Smooth muscle cell (in vitro differentiated cells): ENCODE measurements around the gene CASP6. TPM values are rescaled to one million over a fixed set of nuclear protein-coding genes. Genes with fewer than 3 reads are reported as not detected.

Experiments
- DNase-seq: peaks from one replicate; lab custom pipeline; 2025; ENCODE audit not compliant: unreplicated experiment; lab: John Stamatoyannopoulos, UW
- H2AFZ ChIP-seq: fragments of 200-600 bp; sonication (generic); 2 replicates; pipeline ENCODE4 v1.6.0; 2016; ENCODE audit warnings: antibody characterized with exemption, low read depth, mild to moderate bottlenecking
- H3F3A ChIP-seq: fragments of 200-600 bp; sonication (generic); 2 replicates; pipeline ENCODE4 v1.6.0; 2017; ENCODE audit warnings: antibody characterized with exemption, low read depth
- H3K27ac ChIP-seq: fragments of 200-600 bp; sonication (generic); 2 replicates; pipeline ENCODE4 v1.5.1; 2016; ENCODE audit warnings: low read depth, mild to moderate bottlenecking
- H3K27me3 ChIP-seq: fragments of 200-600 bp; sonication (generic); 2 replicates; pipeline ENCODE4 v1.6.1; 2016; ENCODE audit warnings: low read depth, mild to moderate bottlenecking
- H3K36me3 ChIP-seq: fragments of 200-600 bp; sonication (generic); 2 replicates; pipeline ENCODE4 v1.5.1; 2016; ENCODE audit warnings: low read depth
- H3K4me1 ChIP-seq: fragments of 200-600 bp; sonication (generic); 2 replicates; pipeline ENCODE4 v1.5.1; 2016; ENCODE audit warnings: low read depth
- H3K4me2 ChIP-seq: fragments of 200-600 bp; sonication (generic); 2 replicates; pipeline ENCODE4 v1.6.0; 2016; ENCODE audit warnings: mild to moderate bottlenecking
- H3K4me3 ChIP-seq: fragments of 200-600 bp; sonication (generic); 2 replicates; pipeline ENCODE4 v1.5.1; 2016; ENCODE audit warnings: mild to moderate bottlenecking
- H3K79me2 ChIP-seq: fragments of 200-600 bp; sonication (generic); 2 replicates; pipeline ENCODE4 v1.6.0; 2016; ENCODE audit warnings: low read depth, mild to moderate bottlenecking
- H3K9ac ChIP-seq: fragments of 200-600 bp; sonication (generic); 2 replicates; pipeline ENCODE4 v1.6.0; 2016; ENCODE audit warnings: low read depth
- H3K9me3 ChIP-seq: fragments of 200-600 bp; sonication (generic); replicated peaks from 2 replicates; pipeline ENCODE4 v1.5.1; 2016; ENCODE audit warnings: low read depth
- H4K20me1 ChIP-seq: fragments of 200-600 bp; sonication (generic); 2 replicates; pipeline ENCODE4 v1.6.0; 2016; ENCODE audit warnings: low read depth
- WGBS: methylation state at CpG from one replicate; pipeline ENCODE4 v1.1.7; 2016; ENCODE audit warnings: low lambda C conversion rate; 5-methylcytosine and 5-hydroxymethylcytosine counted together
- polyA plus RNA-seq: library from polyadenylated mRNA; unstranded; fragments of >200 nt; fragmentation: Nextera tagmentation; extraction: Ambion mirVana; gene quantifications from 2 replicates; pipeline ENCODE4 v1.2.1, GENCODE V29; 2016
- total RNA-seq: library from RNA; depleted of rRNA; stranded (reverse); fragments of >200 nt; gene quantifications from 2 replicates; pipeline ENCODE4 v1.2.3, GENCODE V29; 2014
- TF ChIP-seq, protein P1 (sequence below): fragments of 200-600 bp; sonication (generic); IDR thresholded peaks from 2 replicates; pipeline ENCODE4 v1.5.1; 2017; ENCODE audit warnings: borderline replicate concordance, mild to moderate bottlenecking, antibody characterized with exemption; ENCODE audit not compliant: insufficient read depth, poor library complexity, severe bottlenecking

Gene CASP6
- total and polyA plus RNA-seq, 2 experiments from 2014 or later = 31.2 to 34.8 TPM

DNA sequence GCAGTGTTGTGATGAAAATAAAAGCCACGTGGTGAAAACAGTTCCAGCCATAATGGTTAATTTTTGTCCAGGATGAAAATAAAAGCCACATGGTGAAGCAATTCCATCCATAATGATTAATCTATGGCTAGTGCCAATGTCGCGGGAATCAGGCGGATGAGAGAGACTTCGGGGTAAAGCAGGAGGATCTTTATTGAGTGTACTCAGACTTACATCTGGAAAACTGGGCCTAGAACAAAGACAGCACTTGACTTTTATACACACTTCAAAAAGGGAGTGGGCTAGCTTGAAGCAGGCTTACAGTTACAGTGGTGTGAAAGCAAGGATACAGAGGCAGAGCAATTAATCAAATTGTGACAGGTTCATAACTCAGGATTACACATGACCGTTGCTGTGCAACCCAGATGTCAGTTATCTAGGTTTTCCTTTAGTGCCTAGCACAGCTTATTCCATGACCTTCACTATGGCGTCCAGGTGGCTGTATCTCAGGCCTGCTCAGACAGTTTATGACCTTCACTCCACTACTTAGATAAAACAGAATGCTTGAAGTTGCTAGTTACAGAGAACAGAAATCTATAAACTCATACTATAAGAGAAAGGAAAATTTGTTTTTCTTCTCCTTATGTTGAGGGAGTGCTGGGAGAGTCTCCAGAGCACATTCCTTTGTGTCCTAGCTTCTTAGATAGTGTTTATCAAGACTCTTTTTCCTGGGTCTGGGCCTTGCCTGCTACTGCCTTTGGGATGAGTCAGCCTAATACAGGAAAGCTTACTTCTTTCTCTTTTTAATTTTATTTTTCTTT, 32.5 kb upstream of the CASP6 start:
- Histone ChIP-seq H3K4me2 (no peak overlapping the region), H3K27ac (peak overlapping the region; percentile 49), H3K79me2 (no peaks in the 10 kb centered on the region), H3K9ac (no peak overlapping the region), H2AFZ (peak overlapping the region; percentile 20), H4K20me1 (no peaks in the 10 kb centered on the region), H3K4me3 (no peak overlapping the region), H3K4me1 (peaks cover 2% of the 10 kb centered on the region), H3F3A (no peaks in the 10 kb centered on the region), H3K9me3 (no peaks in the 10 kb centered on the region), H3K36me3 (no peaks in the 10 kb centered on the region), H3K27me3 (no peaks in the 10 kb centered on the region)
- DNase-seq = no peak
- 33% methylated on average over 7 of the region's 7 CpGs for WGBS
- TF ChIP-seq, protein P1, sequence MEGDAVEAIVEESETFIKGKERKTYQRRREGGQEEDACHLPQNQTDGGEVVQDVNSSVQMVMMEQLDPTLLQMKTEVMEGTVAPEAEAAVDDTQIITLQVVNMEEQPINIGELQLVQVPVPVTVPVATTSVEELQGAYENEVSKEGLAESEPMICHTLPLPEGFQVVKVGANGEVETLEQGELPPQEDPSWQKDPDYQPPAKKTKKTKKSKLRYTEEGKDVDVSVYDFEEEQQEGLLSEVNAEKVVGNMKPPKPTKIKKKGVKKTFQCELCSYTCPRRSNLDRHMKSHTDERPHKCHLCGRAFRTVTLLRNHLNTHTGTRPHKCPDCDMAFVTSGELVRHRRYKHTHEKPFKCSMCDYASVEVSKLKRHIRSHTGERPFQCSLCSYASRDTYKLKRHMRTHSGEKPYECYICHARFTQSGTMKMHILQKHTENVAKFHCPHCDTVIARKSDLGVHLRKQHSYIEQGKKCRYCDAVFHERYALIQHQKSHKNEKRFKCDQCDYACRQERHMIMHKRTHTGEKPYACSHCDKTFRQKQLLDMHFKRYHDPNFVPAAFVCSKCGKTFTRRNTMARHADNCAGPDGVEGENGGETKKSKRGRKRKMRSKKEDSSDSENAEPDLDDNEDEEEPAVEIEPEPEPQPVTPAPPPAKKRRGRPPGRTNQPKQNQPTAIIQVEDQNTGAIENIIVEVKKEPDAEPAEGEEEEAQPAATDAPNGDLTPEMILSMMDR = no peak

DNA sequence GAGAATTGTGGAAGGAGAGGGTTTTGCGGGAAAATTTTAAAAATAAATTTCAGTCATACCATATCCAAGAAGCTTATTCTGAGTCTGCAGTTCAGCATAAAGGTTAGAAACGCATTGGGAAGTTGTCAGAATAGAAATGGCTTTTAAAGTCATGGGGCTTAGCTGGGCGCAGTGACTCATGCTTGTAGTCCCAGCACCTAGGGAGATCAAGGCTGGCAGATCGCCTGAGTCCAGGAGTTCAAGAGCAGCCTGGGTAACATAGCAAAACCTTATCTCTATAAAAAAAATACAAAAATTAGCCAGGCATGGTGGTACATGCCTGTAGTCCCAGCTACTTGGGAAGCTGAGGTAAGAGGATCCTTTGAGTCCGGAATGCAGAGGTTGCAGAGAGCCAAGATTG, 30.5 kb upstream of the CASP6 start:
- WGBS = 75% methylated on average over 5 of the region's 5 CpGs
- Histone ChIP-seq H3K9ac (no peak overlapping the region), H3K27ac (no peak overlapping the region), H2AFZ (no peak overlapping the region), H3K79me2 (peaks cover 5% of the 10 kb centered on the region), H3K36me3 (no peaks in the 10 kb centered on the region), H3K27me3 (no peaks in the 10 kb centered on the region), H4K20me1 (no peaks in the 10 kb centered on the region), H3F3A (peaks cover 3% of the 10 kb centered on the region), H3K4me3 (no peak overlapping the region), H3K4me2 (no peak overlapping the region), H3K4me1 (peaks cover 3% of the 10 kb centered on the region), H3K9me3 (no peaks in the 10 kb centered on the region)
- TF ChIP-seq, protein P1 = no peak
- DNase-seq = no peak

DNA sequence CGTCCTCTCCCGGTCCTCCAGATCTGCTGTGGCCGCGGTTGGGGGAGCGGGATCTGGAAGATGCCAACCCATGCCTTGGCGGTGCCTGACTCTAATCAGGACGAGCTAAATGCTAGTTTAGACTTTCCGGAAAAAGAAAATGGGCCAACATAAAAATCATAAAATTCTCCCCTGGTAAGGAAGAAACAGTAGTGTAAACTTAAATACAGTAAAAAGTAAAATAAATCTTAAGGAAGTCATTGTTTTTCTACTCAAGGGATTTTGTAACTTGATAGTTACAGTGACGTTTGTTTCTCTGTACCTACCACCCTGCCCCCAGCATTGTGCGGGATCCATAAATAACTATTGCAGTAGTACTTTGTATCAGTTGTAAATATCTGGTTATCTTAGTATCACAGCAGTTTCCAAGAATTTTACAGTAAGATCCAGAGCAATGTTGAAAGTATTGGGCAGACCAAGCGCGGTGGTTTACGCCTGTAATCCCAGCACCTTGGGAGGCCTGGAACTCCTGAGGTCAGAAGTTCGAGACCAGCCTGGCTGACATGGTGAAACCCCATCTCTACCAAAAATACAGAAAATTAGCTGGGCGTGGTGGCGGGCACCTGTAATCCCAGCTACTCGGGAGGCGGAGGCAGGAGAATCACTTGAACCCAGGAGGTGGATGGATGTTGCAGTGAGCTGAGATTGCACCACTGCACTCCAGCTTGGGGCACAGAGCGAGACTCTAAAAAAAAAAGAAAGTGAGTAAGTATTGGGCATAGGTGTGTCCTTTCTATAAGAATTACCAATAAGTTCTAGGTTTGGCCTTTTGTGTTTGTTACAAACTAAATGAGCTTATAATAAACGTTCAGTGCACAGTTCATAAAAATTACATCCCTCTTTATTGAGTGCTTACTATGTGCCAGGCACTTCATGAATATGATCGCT, 27.6 kb upstream of the CASP6 start:
- Histone ChIP-seq H3K27me3 (no peaks in the 10 kb centered on the region), H3K36me3 (no peaks in the 10 kb centered on the region), H2AFZ (peak overlapping the region; percentile 100), H3K27ac (peak overlapping the region; percentile 67), H3K4me1 (peaks cover 8% of the 10 kb centered on the region), H3K4me3 (peak overlapping the region; percentile 92), H3F3A (peaks cover 3% of the 10 kb centered on the region), H4K20me1 (no peaks in the 10 kb centered on the region), H3K79me2 (peaks cover 33% of the 10 kb centered on the region), H3K4me2 (peak overlapping the region; percentile 99), H3K9me3 (no peaks in the 10 kb centered on the region), H3K9ac (peak overlapping the region; percentile 75)
- TF ChIP-seq, protein P1 = no peak
- DNase-seq = no peak
- WGBS = 52% methylated on average over 21 of the region's 21 CpGs
